Activated T-helper 2 cell treated with anti-CD3 and anti-CD28 coated beads, Interferon-gamma antibody, Interleukin-2, Interleukin-4, amounts not matched to agents 10 μg/mL and 5 μg/mL and 100 μg/mL, durations not matched to agents 14 hours and 24 hours and 36 hours (primary cell): ENCODE results near the gene GPC6. TPM values are rescaled to one million over a fixed set of nuclear protein-coding genes. Genes with fewer than 3 reads are reported as not detected.

Experiments
- DNase-seq: peaks from one replicate; pipeline ENCODE4 v3.0.0; 2021; ENCODE audit warnings: low spot score
- H3K27ac Mint-ChIP-seq: one replicate; pipeline ENCODE4 v1.8.0; 2021; ENCODE audit warnings: mixed read lengths
- H3K27me3 Mint-ChIP-seq: one replicate; pipeline ENCODE4 v1.8.0; 2021; ENCODE audit warnings: low read depth, mixed read lengths
- H3K36me3 Mint-ChIP-seq: one replicate; pipeline ENCODE4 v1.8.0; 2021; ENCODE audit warnings: low read depth, mixed read lengths
- H3K4me1 Mint-ChIP-seq: one replicate; pipeline ENCODE4 v1.8.0; 2021; ENCODE audit warnings: low read depth, mixed read lengths
- H3K4me3 Mint-ChIP-seq: one replicate; pipeline ENCODE4 v1.8.0; 2021; ENCODE audit warnings: low read depth, mild to moderate bottlenecking, moderate library complexity, mixed read lengths
- H3K9me3 Mint-ChIP-seq: one replicate; pipeline ENCODE4 v1.8.0; 2021; ENCODE audit warnings: mixed read lengths
- intact Hi-C: fragments of 100-400 bp; cut with micrococcal nuclease; formaldehyde crosslinking; loops from one replicate; pipeline ENCODE4 v1.15.1; 2023
- total RNA-seq: library from RNA; stranded (reverse); gene quantifications from 2 replicates; pipeline ENCODE4 v1.2.3, GENCODE V29; 2022

The GPC6 gene
- total RNA-seq, 1 donor from 2014 or later: not detected

DNA sequence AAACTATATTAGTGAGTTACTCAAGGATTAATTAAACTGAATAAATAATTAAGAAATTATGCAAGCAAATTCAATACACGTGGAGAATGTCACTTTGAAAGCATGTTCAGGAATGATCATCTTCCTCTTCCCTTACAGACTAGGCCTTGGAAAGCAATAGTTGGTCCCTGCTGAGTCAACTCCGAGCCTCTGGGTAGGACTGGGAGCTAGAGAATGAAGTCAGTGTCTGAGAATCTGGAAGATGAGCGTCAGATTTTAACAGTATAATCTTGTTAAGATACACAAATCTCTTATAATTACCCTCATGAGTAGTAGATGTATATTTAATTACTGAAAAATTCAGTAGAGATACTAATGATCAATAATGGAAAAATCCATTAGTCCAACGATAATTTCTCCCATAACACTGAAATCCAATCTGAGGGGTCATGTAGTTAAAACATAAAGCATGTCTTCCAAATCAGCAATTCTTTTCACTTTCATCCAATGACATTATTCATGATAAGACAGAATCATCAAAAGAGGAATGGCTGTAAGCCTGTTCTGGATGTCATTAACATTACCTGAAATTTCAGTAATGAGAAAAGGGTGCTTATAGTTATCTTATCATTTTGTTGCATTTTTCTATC lies 829.9 kb downstream of the GPC6 start:
- no peaks in the 10 kb centered on the region for H3K27me3 Mint-ChIP-seq
- intact Hi-C loops: no loop called here
- no peak overlapping the region for H3K27ac Mint-ChIP-seq
- no peaks in the 10 kb centered on the region for H3K9me3 Mint-ChIP-seq
- H3K4me1 Mint-ChIP-seq: no peaks in the 10 kb centered on the region
- no peak overlapping the region for H3K4me3 Mint-ChIP-seq
- no peaks in the 10 kb centered on the region for H3K36me3 Mint-ChIP-seq
- DNase-seq: no peak

DNA sequence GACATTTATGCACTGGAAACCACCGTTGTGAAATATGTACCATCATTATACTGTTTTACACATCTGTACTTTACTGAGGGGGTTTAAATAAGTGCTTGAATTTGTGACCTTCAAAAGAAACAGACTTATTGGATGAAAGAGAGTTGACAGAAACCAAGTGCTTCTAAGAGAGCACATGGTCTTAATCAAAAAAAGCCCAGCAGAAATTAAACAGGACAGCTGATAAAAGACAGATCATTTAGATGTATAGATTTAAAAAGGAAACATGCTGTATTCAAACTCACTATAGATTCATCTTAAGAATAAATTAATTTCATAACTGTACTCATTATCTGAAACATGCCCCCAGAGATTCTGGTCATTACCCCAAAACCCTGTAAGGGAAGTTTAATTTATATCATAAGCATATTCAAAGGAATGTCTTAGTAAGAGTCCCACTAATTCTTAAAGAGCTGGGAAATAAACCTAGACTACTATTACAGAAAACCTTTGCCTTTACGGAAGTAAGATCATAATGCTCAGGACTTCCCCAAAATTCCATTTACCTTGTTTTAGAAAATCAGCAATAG lies 831.1 kb downstream of the GPC6 start:
- no peaks in the 10 kb centered on the region for H3K4me1 Mint-ChIP-seq
- no peak overlapping the region for H3K4me3 Mint-ChIP-seq
- H3K27me3 Mint-ChIP-seq: no peaks in the 10 kb centered on the region
- no peaks in the 10 kb centered on the region for H3K9me3 Mint-ChIP-seq
- H3K27ac Mint-ChIP-seq: no peak overlapping the region
- H3K36me3 Mint-ChIP-seq: no peaks in the 10 kb centered on the region
- DNase-seq: no peak
- intact Hi-C loops: no loop called here

GRCh38 chr13:94058821-94059360 lies 832.3 kb downstream of the GPC6 start:
- Mint-ChIP-seq H3K27ac (no peak overlapping the region), H3K4me1 (no peaks in the 10 kb centered on the region), H3K36me3 (no peaks in the 10 kb centered on the region), H3K9me3 (no peaks in the 10 kb centered on the region), H3K27me3 (no peaks in the 10 kb centered on the region), H3K4me3 (no peak overlapping the region)
- intact Hi-C loops: no loop called here
- no peak for DNase-seq

GRCh38 chr13:94061301-94061700 lies 834.7 kb downstream of the GPC6 start:
- Mint-ChIP-seq H3K27ac (no peak overlapping the region), H3K27me3 (no peaks in the 10 kb centered on the region), H3K9me3 (no peaks in the 10 kb centered on the region), H3K4me1 (no peaks in the 10 kb centered on the region), H3K36me3 (no peaks in the 10 kb centered on the region), H3K4me3 (no peak overlapping the region)
- intact Hi-C loops: no loop called here
- DNase-seq: no peak

- Mint-ChIP-seq H3K4me3 (no peak overlapping the region), H3K9me3 (no peaks in the 10 kb centered on the region), H3K36me3 (no peaks in the 10 kb centered on the region), H3K27ac (no peak overlapping the region), H3K4me1 (no peaks in the 10 kb centered on the region), H3K27me3 (no peaks in the 10 kb centered on the region)
- DNase-seq: no peak
- intact Hi-C loops: no loop called here
These were observed 836.5 kb downstream of the GPC6 start for GRCh38 chr13:94063096-94063495.

GRCh38 chr13:94063848-94064247 lies 837.2 kb downstream of the GPC6 start:
- intact Hi-C loops: no loop called here
- Mint-ChIP-seq H3K27ac (no peak overlapping the region), H3K4me1 (no peaks in the 10 kb centered on the region), H3K36me3 (no peaks in the 10 kb centered on the region), H3K9me3 (no peaks in the 10 kb centered on the region), H3K4me3 (no peak overlapping the region), H3K27me3 (no peaks in the 10 kb centered on the region)
- DNase-seq: no peak

GRCh38 chr13:94065741-94066140 lies 839.1 kb downstream of the GPC6 start:
- H3K27me3 Mint-ChIP-seq: no peaks in the 10 kb centered on the region
- no peak overlapping the region for H3K4me3 Mint-ChIP-seq

GRCh38 chr13:94073007-94073744 lies 846.6 kb downstream of the GPC6 start:
- no peaks in the 10 kb centered on the region for H3K36me3 Mint-ChIP-seq
- DNase-seq: no peak
- intact Hi-C loops: no loop called here
- no peaks in the 10 kb centered on the region for H3K4me1 Mint-ChIP-seq
- no peaks in the 10 kb centered on the region for H3K27me3 Mint-ChIP-seq
- no peak overlapping the region for H3K27ac Mint-ChIP-seq
- H3K9me3 Mint-ChIP-seq: no peaks in the 10 kb centered on the region
- no peak overlapping the region for H3K4me3 Mint-ChIP-seq

More at GRCh38 chr13:94065741-94066140, 839.1 kb downstream of the GPC6 start:
- intact Hi-C loops: no loop called here
- no peaks in the 10 kb centered on the region for H3K9me3 Mint-ChIP-seq
- no peaks in the 10 kb centered on the region for H3K4me1 Mint-ChIP-seq
- no peak for DNase-seq
- H3K36me3 Mint-ChIP-seq: no peaks in the 10 kb centered on the region
- H3K27ac Mint-ChIP-seq: no peak overlapping the region

DNA sequence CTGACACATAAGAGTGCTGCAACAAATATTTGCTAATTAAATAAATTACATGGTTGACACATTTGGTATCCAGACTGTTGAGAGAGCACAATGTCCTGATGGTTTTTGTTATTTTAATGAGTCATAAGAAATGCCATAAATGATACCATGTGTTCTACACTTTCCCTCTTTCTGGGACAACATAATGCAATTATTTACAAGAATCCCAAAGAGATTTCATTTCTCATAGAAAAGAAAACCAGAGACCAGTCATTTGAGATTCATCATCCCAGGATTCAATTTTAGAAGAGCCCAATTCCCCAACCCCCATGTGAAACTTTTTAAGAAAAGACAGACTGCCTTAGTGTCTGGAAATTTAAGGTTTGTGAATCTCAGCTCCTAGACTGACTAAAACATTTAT lies 853.3 kb downstream of the GPC6 start:
- Mint-ChIP-seq H3K4me1 (no peaks in the 10 kb centered on the region), H3K9me3 (no peaks in the 10 kb centered on the region), H3K4me3 (no peak overlapping the region), H3K27me3 (no peaks in the 10 kb centered on the region), H3K36me3 (no peaks in the 10 kb centered on the region), H3K27ac (no peak overlapping the region)
- intact Hi-C loops: no loop called here
- DNase-seq: no peak

GRCh38 chr13:94080527-94080926 lies 853.9 kb downstream of the GPC6 start:
- Mint-ChIP-seq H3K9me3 (no peaks in the 10 kb centered on the region), H3K4me3 (no peak overlapping the region), H3K27me3 (no peaks in the 10 kb centered on the region), H3K27ac (no peak overlapping the region), H3K4me1 (no peaks in the 10 kb centered on the region), H3K36me3 (no peaks in the 10 kb centered on the region)
- no peak for DNase-seq
- intact Hi-C loops: no loop called here

DNA sequence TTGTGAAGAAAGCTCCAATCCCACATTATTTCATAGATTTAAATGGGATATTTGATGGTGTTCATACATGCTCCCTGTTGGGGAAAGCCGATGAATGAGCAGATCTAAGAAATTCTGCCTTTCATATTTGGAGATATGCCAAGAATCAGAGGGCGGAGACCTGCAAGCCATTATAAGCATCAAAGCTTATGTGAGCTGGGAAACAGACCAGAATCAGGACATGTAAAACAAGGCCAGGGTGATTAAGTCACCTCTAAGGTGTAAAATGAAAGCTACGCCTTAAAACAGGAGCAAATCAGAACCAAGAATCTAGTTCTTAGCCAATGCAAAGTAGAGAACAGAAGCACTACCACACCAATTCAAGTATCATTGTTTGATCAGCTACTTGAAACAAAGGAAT lies 860.5 kb downstream of the GPC6 start:
- Mint-ChIP-seq H3K27ac (no peak overlapping the region), H3K9me3 (no peaks in the 10 kb centered on the region), H3K4me1 (no peaks in the 10 kb centered on the region), H3K4me3 (no peak overlapping the region), H3K36me3 (no peaks in the 10 kb centered on the region), H3K27me3 (no peaks in the 10 kb centered on the region)
- intact Hi-C loops: no loop called here
- no peak for DNase-seq

DNA sequence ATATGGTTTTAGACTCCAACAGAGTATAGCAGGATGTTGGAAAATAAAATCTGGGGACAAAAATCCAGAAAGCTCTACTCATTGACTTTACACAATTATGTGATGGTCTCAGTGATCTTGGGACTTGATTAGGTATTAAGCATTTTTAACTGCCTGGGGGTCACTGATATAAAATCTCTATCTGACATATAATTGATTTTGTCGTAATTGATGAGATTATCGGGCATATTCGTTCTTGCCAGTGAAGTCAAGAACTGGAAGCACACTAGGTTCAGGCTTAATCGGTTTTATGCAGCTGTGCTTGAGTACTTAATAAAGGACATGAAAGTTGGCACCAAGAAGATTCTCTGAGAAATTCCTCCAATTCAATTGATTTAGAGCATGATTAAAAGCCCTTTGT lies 862.1 kb downstream of the GPC6 start:
- Mint-ChIP-seq H3K9me3 (peaks cover 4% of the 10 kb centered on the region), H3K4me1 (no peaks in the 10 kb centered on the region), H3K27me3 (no peaks in the 10 kb centered on the region), H3K27ac (no peak overlapping the region), H3K4me3 (no peak overlapping the region), H3K36me3 (no peaks in the 10 kb centered on the region)
- intact Hi-C loops: no loop called here
- no peak for DNase-seq

GRCh38 chr13:94090773-94091480 lies 864.3 kb downstream of the GPC6 start:
- DNase-seq: no peak
- Mint-ChIP-seq H3K36me3 (no peaks in the 10 kb centered on the region), H3K27ac (no peak overlapping the region), H3K4me1 (no peaks in the 10 kb centered on the region), H3K9me3 (peaks cover 4% of the 10 kb centered on the region), H3K4me3 (no peak overlapping the region), H3K27me3 (no peaks in the 10 kb centered on the region)
- intact Hi-C loops: no loop called here
